Vagina (tissue), 2 donors: ENCODE results near the gene PPCS.

Experiments
- CTCF ChIP-seq, 3 experiments: fragments of 450-650 bp in 2 of 3; fragments of 200-600 bp in 1 of 3; sonication (generic) in 1 of 3; IDR thresholded peaks; one replicate each; pipeline ENCODE4 v1.5.1; 2017 to 2019; ENCODE audit warnings: antibody characterized with exemption in 3 of 3, mild to moderate bottlenecking in 2 of 3, moderate library complexity in 2 of 3
- POLR2A ChIP-seq, 2 donors: fragments of 450-650 bp; IDR thresholded peaks; one replicate each; pipeline ENCODE4 v1.6.1; 2017; ENCODE audit warnings: antibody characterized with exemption in 2 of 2, mild to moderate bottlenecking in 2 of 2, moderate library complexity in 2 of 2
- POLR2AphosphoS5 ChIP-seq, 2 donors: sonication (generic); formaldehyde crosslinking; IDR thresholded peaks; one replicate each; pipeline ENCODE4 v1.9.0; 2017; ENCODE audit warnings: antibody characterized with exemption in 2 of 2, mild to moderate bottlenecking in 2 of 2, low read depth in 1 of 2; ENCODE audit not compliant: insufficient read depth in 1 of 2

- no peak for TF ChIP-seq CTCF (IDR thresholded peaks at IDR 0.05)
- no peak for TF ChIP-seq POLR2A (IDR thresholded peaks at IDR 0.05)
- TF ChIP-seq POLR2AphosphoS5 (IDR thresholded peaks at IDR 0.05; ENCODE audit: insufficient read depth in 1 of 2, low read depth in 1 of 2) = peak in 1 of 2 donors; percentile 35
These were observed 16.4 kb upstream of the PPCS start for GRCh38 chr1:42439940-42440339.
